Choroid plexus epithelial cell (primary cell): ENCODE results near the gene TBC1D24.
A peak's percentile ranks its signal among the peaks of the same experiment; 100 is the strongest.

ENCODE experiments used
- DNase-seq: peaks from one replicate; pipeline ENCODE4 v3.0.0-alpha.2; 2010; ENCODE audit warnings: low read depth
- H3K4me3 ChIP-seq: 2 replicates; pipeline ENCODE4 v1.5.1; 2011; ENCODE audit warnings: low read depth, mild to moderate bottlenecking, control low read depth, low read length, moderate library complexity
- TF ChIP-seq, protein P1 (sequence below): conservative IDR thresholded peaks from 2 replicates; pipeline ENCODE4 v1.5.1; 2011; ENCODE audit warnings: low read depth, mild to moderate bottlenecking, control low read depth, inconsistent platforms, low read length, moderate library complexity

Gene TBC1D24

GRCh38 chr16:2527784-2528100 lies 52.8 kb downstream of the TBC1D24 start:
- TF ChIP-seq, protein P1, sequence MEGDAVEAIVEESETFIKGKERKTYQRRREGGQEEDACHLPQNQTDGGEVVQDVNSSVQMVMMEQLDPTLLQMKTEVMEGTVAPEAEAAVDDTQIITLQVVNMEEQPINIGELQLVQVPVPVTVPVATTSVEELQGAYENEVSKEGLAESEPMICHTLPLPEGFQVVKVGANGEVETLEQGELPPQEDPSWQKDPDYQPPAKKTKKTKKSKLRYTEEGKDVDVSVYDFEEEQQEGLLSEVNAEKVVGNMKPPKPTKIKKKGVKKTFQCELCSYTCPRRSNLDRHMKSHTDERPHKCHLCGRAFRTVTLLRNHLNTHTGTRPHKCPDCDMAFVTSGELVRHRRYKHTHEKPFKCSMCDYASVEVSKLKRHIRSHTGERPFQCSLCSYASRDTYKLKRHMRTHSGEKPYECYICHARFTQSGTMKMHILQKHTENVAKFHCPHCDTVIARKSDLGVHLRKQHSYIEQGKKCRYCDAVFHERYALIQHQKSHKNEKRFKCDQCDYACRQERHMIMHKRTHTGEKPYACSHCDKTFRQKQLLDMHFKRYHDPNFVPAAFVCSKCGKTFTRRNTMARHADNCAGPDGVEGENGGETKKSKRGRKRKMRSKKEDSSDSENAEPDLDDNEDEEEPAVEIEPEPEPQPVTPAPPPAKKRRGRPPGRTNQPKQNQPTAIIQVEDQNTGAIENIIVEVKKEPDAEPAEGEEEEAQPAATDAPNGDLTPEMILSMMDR = no peak
- H3K4me3 ChIP-seq = no peak overlapping the region
- DNase-seq = no peak

DNA sequence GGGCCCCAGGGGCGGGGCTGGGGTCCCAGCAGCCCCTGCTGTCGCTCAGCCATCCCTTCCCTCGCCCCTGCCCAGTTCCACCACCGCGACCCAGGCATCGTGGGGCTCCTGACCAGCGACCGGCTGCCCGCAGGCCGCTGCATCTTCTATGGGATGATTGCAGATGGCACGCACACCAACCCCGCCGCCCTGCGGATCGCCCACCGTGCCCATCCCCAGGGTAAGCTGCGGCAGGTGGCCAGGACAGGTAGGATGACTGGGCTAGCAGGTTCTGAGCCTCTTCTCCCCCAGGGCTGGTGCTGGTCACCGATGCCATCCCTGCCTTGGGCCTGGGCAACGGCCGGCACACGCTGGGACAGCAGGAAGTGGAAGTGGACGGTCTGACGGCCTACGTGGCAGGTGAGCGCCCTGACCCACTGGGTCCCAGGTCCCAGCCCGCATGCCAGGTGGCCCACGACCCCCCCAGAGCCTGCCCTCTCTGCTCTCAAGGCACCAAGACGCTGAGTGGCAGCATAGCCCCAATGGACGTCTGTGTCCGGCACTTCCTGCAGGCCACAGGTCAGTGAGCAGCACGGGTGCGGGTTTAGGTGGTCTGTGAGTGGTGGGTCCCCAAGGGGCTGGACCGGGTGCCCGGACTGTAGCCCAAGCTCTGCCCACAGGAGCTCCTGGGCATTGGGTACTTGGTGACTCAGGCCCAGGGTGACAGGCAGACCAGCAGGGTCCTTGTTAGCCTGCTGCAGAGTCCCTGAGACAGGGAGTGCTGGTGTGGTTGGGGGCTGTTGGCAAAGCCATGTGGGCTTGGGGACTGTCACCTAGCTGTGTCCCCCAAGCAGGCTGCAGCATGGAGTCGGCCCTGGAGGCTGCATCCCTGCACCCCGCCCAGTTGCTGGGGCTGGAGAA lies 53.5 kb downstream of the TBC1D24 start:
- H3K4me3 ChIP-seq = no peak overlapping the region
- TF ChIP-seq, protein P1 = no peak
- DNase-seq = no peak

DNA sequence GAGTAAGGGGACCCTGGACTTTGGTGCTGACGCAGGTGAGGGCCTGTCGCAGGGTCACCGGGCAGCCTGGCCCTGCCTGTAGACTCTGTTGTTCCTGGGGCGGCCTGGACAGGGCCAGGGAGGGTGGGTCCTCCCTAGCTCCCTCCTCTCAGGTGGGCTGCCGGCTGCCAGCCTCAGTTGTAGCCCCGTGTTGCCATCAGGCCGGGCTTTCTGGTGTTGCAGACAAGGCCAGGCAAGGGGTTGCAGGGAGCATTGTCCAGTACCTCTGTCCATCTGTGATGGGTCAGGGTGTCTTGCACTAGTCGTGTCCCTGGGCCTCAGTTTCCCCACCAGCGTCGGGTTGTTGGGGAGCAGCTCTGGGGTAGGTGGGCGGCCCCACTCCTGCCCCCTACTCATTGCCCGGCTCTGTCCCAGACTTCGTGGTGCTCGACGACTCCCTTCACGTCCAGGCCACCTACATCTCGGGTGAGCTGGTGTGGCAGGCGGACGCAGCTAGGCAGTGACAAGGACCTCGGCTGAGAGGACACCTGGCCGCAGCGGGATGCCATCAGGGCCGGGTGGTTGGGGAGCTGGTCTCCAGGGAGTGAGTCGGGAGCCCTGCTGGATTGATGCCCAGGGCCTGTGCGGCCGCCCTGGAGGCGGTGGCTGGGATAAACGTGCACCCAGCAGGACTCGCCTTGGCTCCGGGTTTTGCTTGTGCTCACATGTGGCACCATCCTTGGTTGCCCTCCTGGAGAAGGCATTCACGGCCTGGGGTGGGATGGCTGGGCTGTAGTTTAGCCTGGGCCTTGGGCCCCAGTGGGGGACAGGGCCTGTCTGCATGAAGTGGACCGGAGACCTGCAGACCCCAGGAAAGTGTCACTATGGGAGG lies 54.4 kb downstream of the TBC1D24 start:
- no peak for DNase-seq
- H3K4me3 ChIP-seq = no peak overlapping the region
- TF ChIP-seq, protein P1 = peak; percentile 20

GRCh38 chr16:2529961-2530628 lies 55.2 kb downstream of the TBC1D24 start:
- TF ChIP-seq, protein P1 = no peak
- DNase-seq = no peak
- H3K4me3 ChIP-seq = no peak overlapping the region

DNA sequence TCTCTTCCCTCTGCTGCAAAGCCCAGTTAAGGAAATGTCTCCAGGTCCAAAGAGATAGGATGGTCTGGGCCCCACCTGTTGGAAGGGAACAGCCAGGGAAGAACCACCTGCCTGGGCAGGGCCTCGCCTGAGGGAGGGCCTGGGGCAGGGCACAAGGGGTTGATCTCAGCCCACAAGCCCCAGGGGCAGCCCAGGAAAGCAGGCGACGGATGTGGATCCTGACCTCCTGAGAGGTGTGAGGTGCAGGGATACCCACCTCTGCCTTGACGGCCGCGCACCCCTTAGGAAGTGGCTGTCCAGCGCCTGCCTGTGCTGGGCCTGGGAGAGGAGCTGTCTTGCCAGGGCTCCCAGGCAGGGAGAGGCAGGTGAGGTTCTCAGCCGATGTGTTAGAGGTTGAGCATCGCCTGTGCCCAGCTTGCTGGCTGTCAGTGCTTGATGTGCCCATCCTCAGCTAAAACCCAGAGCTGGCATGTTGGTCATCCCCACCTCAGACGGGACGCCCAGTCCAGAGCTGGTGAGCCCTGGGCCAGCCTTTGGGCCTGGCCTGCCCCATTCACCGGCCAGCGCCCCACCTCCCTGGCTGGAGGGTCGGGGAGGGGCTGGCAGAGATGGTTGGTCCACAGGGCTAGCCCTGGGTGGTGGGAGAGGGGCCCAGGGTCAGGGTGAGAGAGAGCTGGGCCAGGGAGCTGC lies 55.8 kb downstream of the TBC1D24 start:
- DNase-seq = no peak
- TF ChIP-seq, protein P1 = no peak
- no peak overlapping the region for H3K4me3 ChIP-seq

DNA sequence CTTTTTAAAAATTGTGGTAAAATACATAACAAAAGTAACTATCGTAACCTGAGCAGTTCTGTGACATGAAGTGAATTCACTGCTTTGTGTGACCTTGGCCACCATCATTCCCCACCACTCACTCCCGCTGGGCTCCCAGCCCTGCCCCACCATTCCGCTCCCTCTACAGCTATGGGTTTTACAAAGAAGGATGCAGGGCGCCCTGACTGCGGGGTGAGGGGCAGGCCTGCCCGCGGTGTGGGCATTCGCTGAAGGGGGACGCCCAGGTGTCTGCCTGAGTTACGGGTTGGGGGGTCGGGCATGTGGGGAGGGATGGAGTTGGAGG lies 56.4 kb downstream of the TBC1D24 start, which contains the start of gene CEMP1:
CEMP1 (minus strand) TSS at position 38 of the 325 bp plus-strand sequence. CDS start 335 bp downstream, outside the sequence.
- TF ChIP-seq, protein P1 = no peak
- peak within 1 kb of the TSS; percentile 52 for H3K4me3 ChIP-seq
- DNase-seq = no peak
